Mucosa of rectum (tissue), 2 donors: ENCODE measurements around the gene RREB1.
A peak's percentile ranks its signal among the peaks of the same experiment; 100 is the strongest.

ENCODE experiments used
- H3K27ac ChIP-seq, 2 donors: one replicate each; pipeline ENCODE4 v1.7.0; 2013; ENCODE audit warnings: inconsistent platforms in 2 of 2, low read depth in 2 of 2, low read length in 2 of 2
- H3K27me3 ChIP-seq, 2 donors: one replicate each; pipeline ENCODE4 v1.7.0; 2013; ENCODE audit warnings: low read length in 2 of 2; ENCODE audit not compliant: control insufficient read depth in 2 of 2, insufficient read depth in 2 of 2
- H3K36me3 ChIP-seq, 2 donors: one replicate each; pipeline ENCODE4 v1.7.0; 2013; ENCODE audit warnings: low read length in 2 of 2; ENCODE audit not compliant: control insufficient read depth in 2 of 2, insufficient read depth in 2 of 2
- H3K4me1 ChIP-seq, 2 donors: one replicate each; pipeline ENCODE4 v1.7.0; 2013; ENCODE audit warnings: low read length in 2 of 2, mild to moderate bottlenecking in 1 of 2; ENCODE audit not compliant: control insufficient read depth in 2 of 2, insufficient read depth in 2 of 2
- H3K4me3 ChIP-seq, 2 donors: one replicate each; pipeline ENCODE4 v1.7.0; 2013; ENCODE audit warnings: low read length in 2 of 2
- H3K9ac ChIP-seq, 2 donors: one replicate each; pipeline ENCODE4 v1.7.0; 2013; ENCODE audit warnings: low read length in 2 of 2, low read depth in 1 of 2, mild to moderate bottlenecking in 1 of 2
- H3K9me3 ChIP-seq, 2 donors: one replicate each; pipeline ENCODE4 v1.7.0; 2013; ENCODE audit warnings: low read length in 2 of 2; ENCODE audit not compliant: control insufficient read depth in 2 of 2
- donor health status: healthy.
- donor health status: Normal muscosa, but diverticular disease.

RREB1 gene

DNA sequence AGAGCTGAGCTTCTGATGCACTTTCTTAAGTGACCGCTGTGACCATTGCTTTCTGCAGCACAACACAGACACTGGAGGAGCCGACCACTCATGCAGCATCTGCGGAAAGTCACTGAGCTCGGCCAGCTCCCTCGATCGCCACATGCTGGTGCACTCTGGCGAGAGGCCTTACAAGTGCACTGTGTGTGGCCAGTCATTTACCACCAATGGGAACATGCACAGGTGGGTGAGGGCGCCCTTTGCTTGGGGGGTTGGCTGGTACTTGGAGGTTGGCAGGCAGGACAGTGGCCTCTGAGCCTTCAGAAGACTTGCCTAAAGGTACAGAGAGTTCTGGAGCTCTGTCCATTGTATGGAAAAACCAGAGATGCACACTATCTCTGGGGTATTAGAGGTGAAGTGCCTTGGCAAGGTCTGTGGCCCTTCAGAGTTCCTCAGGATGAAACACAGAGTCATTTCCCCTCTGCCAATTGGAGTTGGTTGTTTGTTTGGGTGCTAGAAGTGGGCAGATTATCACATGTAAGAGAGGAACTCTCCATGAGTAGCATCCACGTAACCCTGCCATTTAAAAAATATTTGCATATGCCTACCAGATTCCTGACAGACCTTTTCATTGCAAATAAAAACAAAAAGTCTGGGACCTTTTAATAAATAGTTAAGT is 81.5 kb downstream of the RREB1 start:
- Histone ChIP-seq H3K4me3 (no peak overlapping the region), H3K9me3 (no peaks in the 10 kb centered on the region), H3K27me3 (no peaks in the 10 kb centered on the region), H3K27ac (peak overlapping the region; percentile 20 to 50), H3K36me3 (peaks cover 34 to 41% of the 10 kb centered on the region in 2 donors), H3K9ac (no peak overlapping the region), H3K4me1 (peaks cover 8 to 9% of the 10 kb centered on the region in 2 donors)

DNA sequence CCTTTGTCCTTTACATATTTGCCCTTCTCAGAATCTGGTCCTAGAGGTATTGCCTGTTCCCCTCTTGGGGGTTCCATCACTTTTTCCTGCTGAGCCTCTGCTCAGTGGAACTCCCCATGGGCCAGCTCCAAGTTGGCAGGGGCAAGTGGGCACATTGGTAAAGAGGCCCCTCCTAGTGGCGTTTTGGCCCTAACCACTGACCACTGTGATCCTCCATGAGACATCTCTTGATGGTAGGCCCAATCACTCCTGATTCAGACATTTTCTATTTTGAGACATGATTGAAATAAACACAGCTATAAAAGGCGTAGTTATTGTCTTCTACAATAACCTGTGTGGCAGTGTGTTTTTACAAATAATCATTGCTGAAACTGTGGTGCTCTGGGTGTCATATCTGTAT is 83.0 kb downstream of the RREB1 start:
- Histone ChIP-seq H3K9ac (no peak overlapping the region), H3K4me1 (peaks cover 23% of the 10 kb centered on the region in 2 donors), H3K9me3 (no peaks in the 10 kb centered on the region), H3K36me3 (peaks cover 31 to 38% of the 10 kb centered on the region in 2 donors), H3K27me3 (no peaks in the 10 kb centered on the region), H3K27ac (no peak overlapping the region), H3K4me3 (no peak overlapping the region)

DNA sequence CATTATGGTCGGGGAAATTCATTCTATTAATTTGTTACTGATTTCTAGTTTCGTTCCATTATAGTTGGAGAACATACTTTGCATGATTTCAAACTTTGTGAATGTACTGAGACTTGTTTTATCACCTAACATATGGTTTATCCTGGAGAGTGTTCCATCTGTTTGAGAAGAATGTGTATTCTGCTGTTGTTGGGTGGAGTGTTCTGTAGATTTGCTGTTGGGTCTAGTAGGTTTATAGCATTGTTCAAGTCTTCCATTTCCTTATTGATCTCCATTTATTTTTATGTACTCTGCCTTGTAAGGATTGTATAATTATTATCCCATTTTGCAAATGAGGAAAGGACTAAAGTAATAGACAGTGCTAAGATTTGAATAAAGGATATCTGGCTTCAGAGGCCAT is 85.4 kb downstream of the RREB1 start:
- no peaks in the 10 kb centered on the region for H3K9me3 ChIP-seq
- H3K27ac ChIP-seq: peak overlapping the region; percentile 1 to 34
- H3K27me3 ChIP-seq: no peaks in the 10 kb centered on the region
- H3K4me1 ChIP-seq: peaks cover 25 to 26% of the 10 kb centered on the region in 2 donors
- peak overlapping the region in 1 of 2 donors; percentile 10 for H3K4me3 ChIP-seq
- H3K9ac ChIP-seq: no peak overlapping the region
- H3K36me3 ChIP-seq: peaks cover 28 to 41% of the 10 kb centered on the region in 2 donors

DNA sequence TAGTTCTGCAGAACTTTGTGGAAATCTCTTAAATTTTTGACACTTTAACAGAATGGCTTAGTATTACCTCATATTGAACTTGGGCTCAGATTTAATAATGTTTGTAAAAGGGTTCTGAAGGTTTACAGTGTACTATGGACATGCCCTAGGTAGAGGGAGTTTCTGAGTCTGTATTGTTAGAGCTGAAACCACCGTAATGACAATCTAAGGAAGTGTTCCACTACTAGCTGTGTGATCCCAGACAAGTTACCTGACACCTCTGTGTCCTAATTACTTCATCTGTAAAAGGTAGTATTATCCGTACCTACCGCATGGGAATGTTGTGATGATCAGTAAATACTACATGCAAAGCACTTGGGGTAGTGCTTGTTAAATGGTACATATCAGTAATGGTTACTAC is 86.9 kb downstream of the RREB1 start:
- no peaks in the 10 kb centered on the region for H3K9me3 ChIP-seq
- H3K27ac ChIP-seq: peak overlapping the region; percentile 36 to 48
- H3K4me3 ChIP-seq: no peak overlapping the region
- no peak overlapping the region for H3K9ac ChIP-seq
- H3K27me3 ChIP-seq: no peaks in the 10 kb centered on the region
- H3K36me3 ChIP-seq: peaks cover 20 to 26% of the 10 kb centered on the region in 2 donors
- peaks cover 25 to 26% of the 10 kb centered on the region in 2 donors for H3K4me1 ChIP-seq

DNA sequence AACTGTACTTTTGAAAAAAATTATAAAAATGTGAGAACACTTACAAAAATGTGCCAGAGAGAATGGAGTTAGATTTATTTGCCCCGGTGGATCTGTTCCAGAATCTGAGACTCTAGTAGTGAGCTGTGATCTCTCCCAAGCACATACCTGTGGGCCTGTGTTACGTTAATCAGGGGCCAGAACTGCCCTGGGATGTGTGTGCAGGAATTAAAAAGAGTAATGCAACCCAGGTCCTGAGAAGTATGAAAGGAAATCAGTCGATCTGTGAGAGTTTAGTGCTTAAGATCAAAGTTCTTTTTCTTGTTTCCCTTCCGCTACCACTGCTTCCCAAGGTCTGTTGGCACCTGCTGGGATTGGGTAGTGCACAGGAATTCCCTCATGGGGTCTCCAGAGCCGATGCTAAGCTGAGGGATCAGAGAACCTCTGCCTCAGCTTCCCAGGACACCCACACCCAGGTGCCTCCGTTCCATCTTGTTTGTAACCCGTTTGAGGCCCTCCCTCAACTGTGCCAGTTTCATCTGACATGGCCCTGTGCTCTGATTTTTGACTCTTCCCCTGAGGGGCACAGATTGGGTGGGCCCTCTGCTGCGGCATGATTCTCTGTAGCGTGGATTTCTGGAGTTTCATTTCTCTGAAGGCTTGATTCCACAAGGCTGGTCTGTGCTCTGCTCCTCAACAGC is 87.7 kb downstream of the RREB1 start:
- peaks cover 26 to 28% of the 10 kb centered on the region in 2 donors for H3K4me1 ChIP-seq
- H3K27me3 ChIP-seq: no peaks in the 10 kb centered on the region
- peak overlapping the region in 1 of 2 donors; percentile 15 for H3K9ac ChIP-seq
- H3K27ac ChIP-seq: peak overlapping the region; percentile 59 to 72
- peak overlapping the region in 1 of 2 donors; percentile 16 for H3K4me3 ChIP-seq
- H3K36me3 ChIP-seq: peaks cover 19 to 22% of the 10 kb centered on the region in 2 donors
- H3K9me3 ChIP-seq: no peaks in the 10 kb centered on the region

DNA sequence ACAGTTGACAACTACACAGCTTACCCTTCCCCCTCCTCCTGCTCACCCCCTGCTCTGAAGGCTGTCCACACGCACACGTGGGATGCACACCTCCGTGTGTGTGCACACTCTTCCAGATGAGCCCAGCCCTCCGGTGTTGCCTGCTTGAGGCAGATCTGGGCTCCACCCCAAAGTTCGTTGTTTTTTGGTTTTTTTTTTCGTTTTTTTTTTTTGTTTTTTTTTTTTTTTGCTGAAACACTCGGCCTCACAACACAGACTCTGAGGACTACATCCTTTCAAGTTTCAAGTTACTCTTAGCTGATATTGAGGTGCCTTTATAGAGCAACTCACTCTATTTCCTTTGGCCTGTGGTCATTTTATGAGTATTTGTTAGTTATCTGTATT is 88.2 kb downstream of the RREB1 start:
- no peaks in the 10 kb centered on the region for H3K9me3 ChIP-seq
- no peaks in the 10 kb centered on the region for H3K27me3 ChIP-seq
- peaks cover 15 to 19% of the 10 kb centered on the region in 2 donors for H3K36me3 ChIP-seq
- H3K4me3 ChIP-seq: no peak overlapping the region
- H3K9ac ChIP-seq: peak overlapping the region in 1 of 2 donors; percentile 15
- peaks cover 30 to 32% of the 10 kb centered on the region in 2 donors for H3K4me1 ChIP-seq
- peak overlapping the region; percentile 59 to 72 for H3K27ac ChIP-seq

DNA sequence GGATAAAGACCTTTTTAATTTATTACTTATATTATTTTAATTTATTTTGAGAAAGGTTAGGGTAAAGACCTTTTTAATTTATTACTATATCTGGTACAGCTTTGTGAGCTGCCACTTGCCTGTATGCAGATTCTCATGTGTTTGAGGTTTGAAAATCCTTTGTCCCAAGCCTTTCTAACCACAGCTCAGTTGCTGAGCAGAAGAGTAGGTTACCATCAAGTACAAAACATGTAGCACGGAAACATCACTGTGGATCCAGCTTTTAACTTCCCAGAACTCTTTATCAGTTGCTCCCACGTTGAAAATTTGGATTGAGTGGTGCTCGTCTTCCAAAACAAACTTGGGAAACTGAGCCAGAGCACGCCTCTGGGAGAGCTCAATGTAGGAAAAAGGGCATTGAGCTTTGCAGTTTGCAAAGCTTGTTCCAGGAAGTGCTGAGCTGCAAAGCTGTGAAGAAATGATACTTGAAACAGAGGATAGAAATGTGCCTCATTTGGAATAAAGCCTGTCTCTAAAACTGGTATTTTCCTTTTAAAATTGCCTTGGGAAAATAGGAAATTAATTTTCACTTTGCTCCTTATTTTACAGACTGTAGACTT is 89.0 kb downstream of the RREB1 start:
- no peak overlapping the region for H3K4me3 ChIP-seq
- no peak overlapping the region for H3K27ac ChIP-seq
- H3K36me3 ChIP-seq: peaks cover 10 to 16% of the 10 kb centered on the region in 2 donors
- H3K9me3 ChIP-seq: no peaks in the 10 kb centered on the region
- peaks cover 34 to 38% of the 10 kb centered on the region in 2 donors for H3K4me1 ChIP-seq
- no peaks in the 10 kb centered on the region for H3K27me3 ChIP-seq
- no peak overlapping the region for H3K9ac ChIP-seq

DNA sequence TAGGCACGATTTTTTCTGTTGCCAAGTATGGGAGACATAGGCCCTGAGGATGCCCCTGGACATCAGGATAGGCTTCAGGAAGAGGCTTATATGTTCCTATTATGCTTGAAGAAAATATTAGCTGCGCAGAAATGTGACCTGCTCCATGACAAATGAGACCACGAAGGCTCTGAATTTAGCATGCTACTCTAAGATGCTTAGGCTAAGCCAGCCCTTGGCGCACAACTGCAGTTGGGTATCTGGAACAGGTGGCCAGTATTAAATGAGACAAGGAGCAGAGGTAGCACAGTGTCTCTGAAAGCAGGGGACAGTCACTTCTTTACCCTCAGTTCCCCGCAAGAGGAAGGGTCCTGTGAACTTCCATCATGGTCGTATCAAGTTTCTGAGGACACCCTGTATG is 90.0 kb downstream of the RREB1 start:
- Histone ChIP-seq H3K9me3 (no peaks in the 10 kb centered on the region), H3K36me3 (peaks cover 10 to 25% of the 10 kb centered on the region in 2 donors), H3K27ac (no peak overlapping the region), H3K4me3 (no peak overlapping the region), H3K27me3 (no peaks in the 10 kb centered on the region), H3K9ac (no peak overlapping the region), H3K4me1 (peaks cover 32 to 48% of the 10 kb centered on the region in 2 donors)

DNA sequence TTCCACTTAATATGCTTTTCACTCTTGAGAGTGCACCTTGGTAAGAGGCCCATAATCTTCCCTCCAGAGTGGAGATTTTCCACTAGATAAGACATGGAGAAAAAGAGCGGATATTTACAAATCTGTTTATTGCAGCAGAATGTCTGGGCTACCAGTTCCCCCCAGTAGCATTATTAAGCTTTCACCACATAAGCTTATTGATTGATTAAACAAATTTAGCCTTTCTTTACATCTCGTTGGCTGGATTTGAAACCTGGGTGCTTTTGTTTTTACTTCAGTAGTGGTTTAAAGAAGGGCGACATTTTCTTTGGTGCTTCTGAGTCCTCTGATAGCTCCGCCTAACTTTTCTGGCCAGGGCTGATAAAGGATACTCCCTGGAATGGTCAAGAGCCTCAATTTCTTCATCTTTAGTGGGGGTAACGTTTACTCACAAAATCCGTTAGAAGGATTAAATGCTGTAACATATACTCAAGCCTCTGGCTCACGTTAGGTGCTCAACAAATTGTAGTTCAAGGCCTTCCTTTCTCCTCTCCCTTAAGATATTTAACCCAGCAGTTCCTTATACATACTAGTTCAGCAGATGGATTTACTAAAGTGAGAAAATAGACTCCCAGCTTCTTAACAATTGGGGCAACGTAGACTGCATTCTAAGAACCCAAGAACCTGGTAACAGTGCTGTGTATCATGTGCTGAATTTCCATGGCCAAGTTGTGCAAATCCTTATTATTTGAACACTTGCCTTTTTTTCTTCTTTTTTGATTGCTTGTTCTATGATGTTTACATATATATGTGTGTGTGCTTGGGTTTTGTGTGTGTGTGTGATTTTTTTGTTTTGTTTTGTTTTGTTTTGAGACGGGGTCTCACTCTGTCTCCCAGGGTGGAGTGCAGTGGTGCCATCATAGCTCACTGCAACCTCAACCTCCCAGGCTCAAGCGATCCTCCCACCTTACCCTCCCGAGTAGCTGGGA is 91.4 kb downstream of the RREB1 start:
- no peaks in the 10 kb centered on the region for H3K9me3 ChIP-seq
- peaks cover 26 to 39% of the 10 kb centered on the region in 2 donors for H3K4me1 ChIP-seq
- no peak overlapping the region for H3K4me3 ChIP-seq
- H3K27me3 ChIP-seq: no peaks in the 10 kb centered on the region
- peaks cover 19 to 34% of the 10 kb centered on the region in 2 donors for H3K36me3 ChIP-seq
- H3K27ac ChIP-seq: no peak overlapping the region
- no peak overlapping the region for H3K9ac ChIP-seq
